HepG2 (cell line): Measurements from ENCODE around the gene HNRNPA1L2. TPM values are rescaled to one million over a fixed set of nuclear protein-coding genes. Genes with fewer than 3 reads are reported as not detected.
A peak's percentile ranks its signal among the peaks of the same experiment; 100 is the strongest.

ENCODE experiments used
- CCAR2 ChIP-seq: fragments of 200-400 bp; formaldehyde crosslinking; optimal IDR thresholded peaks from 2 replicates; pipeline ENCODE3; 2018; ENCODE audit warnings: low read depth, mild to moderate bottlenecking, low read length, moderate library complexity
- CCDC6 ChIP-seq: sonication (generic); formaldehyde crosslinking; IDR thresholded peaks from 2 replicates; pipeline ENCODE4 v1.8.1; 2022; ENCODE audit warnings: mild to moderate bottlenecking, missing genetic modification reagents, moderate library complexity
- FOSL1 ChIP-seq: sonication (generic); formaldehyde crosslinking; IDR thresholded peaks from 2 replicates; pipeline ENCODE4 v1.9.0; 2021; ENCODE audit warnings: missing genetic modification reagents, borderline replicate concordance
- IKZF4 ChIP-seq: sonication (generic); formaldehyde crosslinking; IDR thresholded peaks from 2 replicates; pipeline ENCODE4 v1.5.1; 2020; ENCODE audit warnings: borderline replicate concordance, mild to moderate bottlenecking, low read depth, missing genetic modification reagents; ENCODE audit errors: not compliant biosample characterization
- MAF1 ChIP-seq: sonication (generic); formaldehyde crosslinking; IDR thresholded peaks from 2 replicates; pipeline ENCODE4 v1.5.0; 2020; ENCODE audit warnings: missing genetic modification reagents, borderline replicate concordance
- NAIF1 ChIP-seq: sonication (generic); formaldehyde crosslinking; IDR thresholded peaks from 2 replicates; pipeline ENCODE4 v1.5.0; 2020; ENCODE audit warnings: mild to moderate bottlenecking, missing genetic modification reagents, borderline replicate concordance
- SNRNP70 ChIP-seq: fragments of 200-400 bp; formaldehyde crosslinking; IDR thresholded peaks from 2 replicates; pipeline ENCODE4 v1.6.1; 2017; ENCODE audit warnings: mild to moderate bottlenecking, low read depth, low read length, moderate library complexity
- SRSF9 ChIP-seq: fragments of 200-400 bp; formaldehyde crosslinking; IDR thresholded peaks from 2 replicates; pipeline ENCODE4 v1.6.1; 2018; ENCODE audit warnings: borderline replicate concordance, mild to moderate bottlenecking, low read depth, low read length; ENCODE audit not compliant: insufficient read depth, poor library complexity, severe bottlenecking
- TIGD3 ChIP-seq: sonication (generic); formaldehyde crosslinking; IDR thresholded peaks from 2 replicates; pipeline ENCODE4 v1.5.1; 2020; ENCODE audit warnings: mild to moderate bottlenecking, missing genetic modification reagents, borderline replicate concordance
- TOPORS ChIP-seq: sonication (generic); formaldehyde crosslinking; IDR thresholded peaks from 2 replicates; pipeline ENCODE4 v1.8.0; 2023; ENCODE audit warnings: mild to moderate bottlenecking, missing genetic modification reagents
- ZFP82 ChIP-seq: sonication (generic); formaldehyde crosslinking; IDR thresholded peaks from 2 replicates; pipeline ENCODE4 v1.5.1; 2020; ENCODE audit warnings: mild to moderate bottlenecking, missing genetic modification reagents, borderline replicate concordance
- ZFYVE20 ChIP-seq: sonication (generic); formaldehyde crosslinking; IDR thresholded peaks from 2 replicates; pipeline ENCODE4 v1.8.0; 2023; ENCODE audit warnings: low read depth, mild to moderate bottlenecking, moderate library complexity, missing genetic modification reagents, borderline replicate concordance
- ZKSCAN1 ChIP-seq: fragments of 150-350 bp; IDR thresholded peaks from 2 replicates; pipeline ENCODE4 v1.6.1; 2014; ENCODE audit warnings: low read length
- ZNF263 ChIP-seq: sonication (generic); formaldehyde crosslinking; IDR thresholded peaks from 2 replicates; pipeline ENCODE4 v1.4.0; 2020; ENCODE audit warnings: missing genetic modification reagents
- ZNF331 ChIP-seq: sonication (generic); formaldehyde crosslinking; IDR thresholded peaks from 2 replicates; pipeline ENCODE4 v1.4.0; 2020; ENCODE audit warnings: missing genetic modification reagents
- ZNF333 ChIP-seq: sonication (generic); formaldehyde crosslinking; IDR thresholded peaks from 2 replicates; pipeline ENCODE4 v1.4.0; 2020; ENCODE audit warnings: mild to moderate bottlenecking, missing genetic modification reagents, borderline replicate concordance
- ZNF33B ChIP-seq: sonication (generic); formaldehyde crosslinking; IDR thresholded peaks from 2 replicates; pipeline ENCODE4 v1.5.1; 2020; ENCODE audit warnings: mild to moderate bottlenecking, missing genetic modification reagents
- ZNF431 ChIP-seq: sonication (generic); formaldehyde crosslinking; IDR thresholded peaks from 2 replicates; pipeline ENCODE4 v1.9.0; 2022; ENCODE audit warnings: missing genetic modification reagents, low read depth, mild to moderate bottlenecking, borderline replicate concordance
- ZNF484 ChIP-seq: sonication (generic); formaldehyde crosslinking; IDR thresholded peaks from 2 replicates; pipeline ENCODE4 v1.5.1; 2020; ENCODE audit warnings: mild to moderate bottlenecking, low read depth, missing genetic modification reagents, borderline replicate concordance
- ZNF841 ChIP-seq: sonication (generic); formaldehyde crosslinking; IDR thresholded peaks from 2 replicates; pipeline ENCODE4 v1.8.1; 2023; ENCODE audit warnings: missing genetic modification reagents, borderline replicate concordance
- ZSCAN21 ChIP-seq: sonication (generic); formaldehyde crosslinking; IDR thresholded peaks from 2 replicates; pipeline ENCODE4 v1.8.0; 2022; ENCODE audit warnings: mild to moderate bottlenecking, missing genetic modification reagents, moderate library complexity, borderline replicate concordance
- polyA plus RNA-seq, 8 experiments: library from polyadenylated mRNA; depleted of rRNA in 3 of 8; stranded (reverse) in 7 of 8; unstranded in 1 of 8; fragments of >200 nt; fragmentation: Illumina TruSeq in 4 of 8; extraction: Trizol in 4 of 8; gene quantifications; 2 replicates each; pipeline versions ENCODE4 v1.2.1 to v1.2.3, GENCODE V29; 2011 to 2016; ENCODE audit warnings: low read depth in 4 of 8, missing spikeins in 1 of 8, mixed read lengths in 1 of 8; ENCODE audit not compliant: insufficient read depth in 1 of 8
- total RNA-seq, 5 experiments: library from RNA; depleted of rRNA; stranded (reverse); fragments of >200 nt; fragmentation: Illumina TruSeq; extraction: Trizol; gene quantifications; 2 replicates each; pipeline ENCODE4 v1.2.3, GENCODE V29; 2016; ENCODE audit warnings: low read depth in 1 of 5
- TF ChIP-seq, protein P1 (sequence below): IDR thresholded peaks from 2 replicates; pipeline ENCODE4 v1.6.1; 2012; ENCODE audit warnings: low read length, improper control_type of control experiment

HNRNPA1L2 gene
- total and polyA plus RNA-seq, 2 of the 13 experiments (the other 11 are each of a cell fraction or from before 2014, with no cell fraction given): 3.6 to 7.1 TPM

- TF ChIP-seq TIGD3 (CRISPR knock-in tag) (no peak), ZSCAN21 (CRISPR knock-in tag) (no peak; the same call in 1 of the 2 replicates), IKZF4 (CRISPR knock-in tag) (no peak), ZNF484 (no peak), ZNF331 (CRISPR knock-in tag) (peak; percentile 87), ZNF841 (CRISPR knock-in tag) (no peak), FOSL1 (CRISPR knock-in tag) (no peak), ZKSCAN1 (peak; percentile 12), SRSF9 (no peak), SNRNP70 (no peak), CCDC6 (CRISPR knock-in tag) (0 out of 2 replicates have a peak, but pooled peaks have one; percentile 35), CCAR2 (no peak), MAF1 (CRISPR knock-in tag) (no peak), ZFYVE20 (CRISPR knock-in tag) (no peak), ZNF33B (CRISPR knock-in tag) (peak; percentile 81; the same call in 1 of the 2 replicates), ZNF431 (CRISPR knock-in tag) (no peak), ZNF263 (0 out of 2 replicates have a peak, but pooled peaks have one; percentile 25), TOPORS (no peak), ZNF333 (CRISPR knock-in tag) (no peak), NAIF1 (CRISPR knock-in tag) (no peak), ZFP82 (peak; percentile 75; the same call in 1 of the 2 replicates)
- TF ChIP-seq, protein P1, sequence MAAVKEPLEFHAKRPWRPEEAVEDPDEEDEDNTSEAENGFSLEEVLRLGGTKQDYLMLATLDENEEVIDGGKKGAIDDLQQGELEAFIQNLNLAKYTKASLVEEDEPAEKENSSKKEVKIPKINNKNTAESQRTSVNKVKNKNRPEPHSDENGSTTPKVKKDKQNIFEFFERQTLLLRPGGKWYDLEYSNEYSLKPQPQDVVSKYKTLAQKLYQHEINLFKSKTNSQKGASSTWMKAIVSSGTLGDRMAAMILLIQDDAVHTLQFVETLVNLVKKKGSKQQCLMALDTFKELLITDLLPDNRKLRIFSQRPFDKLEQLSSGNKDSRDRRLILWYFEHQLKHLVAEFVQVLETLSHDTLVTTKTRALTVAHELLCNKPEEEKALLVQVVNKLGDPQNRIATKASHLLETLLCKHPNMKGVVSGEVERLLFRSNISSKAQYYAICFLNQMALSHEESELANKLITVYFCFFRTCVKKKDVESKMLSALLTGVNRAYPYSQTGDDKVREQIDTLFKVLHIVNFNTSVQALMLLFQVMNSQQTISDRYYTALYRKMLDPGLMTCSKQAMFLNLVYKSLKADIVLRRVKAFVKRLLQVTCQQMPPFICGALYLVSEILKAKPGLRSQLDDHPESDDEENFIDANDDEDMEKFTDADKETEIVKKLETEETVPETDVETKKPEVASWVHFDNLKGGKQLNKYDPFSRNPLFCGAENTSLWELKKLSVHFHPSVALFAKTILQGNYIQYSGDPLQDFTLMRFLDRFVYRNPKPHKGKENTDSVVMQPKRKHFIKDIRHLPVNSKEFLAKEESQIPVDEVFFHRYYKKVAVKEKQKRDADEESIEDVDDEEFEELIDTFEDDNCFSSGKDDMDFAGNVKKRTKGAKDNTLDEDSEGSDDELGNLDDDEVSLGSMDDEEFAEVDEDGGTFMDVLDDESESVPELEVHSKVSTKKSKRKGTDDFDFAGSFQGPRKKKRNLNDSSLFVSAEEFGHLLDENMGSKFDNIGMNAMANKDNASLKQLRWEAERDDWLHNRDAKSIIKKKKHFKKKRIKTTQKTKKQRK: no peak
Observed at GRCh38 chr13:52652196-52652979, 10.2 kb downstream of the HNRNPA1L2 start, which contains the start of gene SUGT1 (continued).
